Activated naive CD4-positive, alpha-beta T cell (primary cell): Measurements from ENCODE around the gene TMEM145.
"Not testable (repeated sequence)": the region's sequence is repeated elsewhere in the genome, so short reads cannot be mapped to it uniquely, and the experiment has no call there.

Experiments
- DNase-seq, 4 experiments: peaks; one replicate each; lab custom pipeline; 2025; lab: John Stamatoyannopoulos, UW

The TMEM145 gene

DNA sequence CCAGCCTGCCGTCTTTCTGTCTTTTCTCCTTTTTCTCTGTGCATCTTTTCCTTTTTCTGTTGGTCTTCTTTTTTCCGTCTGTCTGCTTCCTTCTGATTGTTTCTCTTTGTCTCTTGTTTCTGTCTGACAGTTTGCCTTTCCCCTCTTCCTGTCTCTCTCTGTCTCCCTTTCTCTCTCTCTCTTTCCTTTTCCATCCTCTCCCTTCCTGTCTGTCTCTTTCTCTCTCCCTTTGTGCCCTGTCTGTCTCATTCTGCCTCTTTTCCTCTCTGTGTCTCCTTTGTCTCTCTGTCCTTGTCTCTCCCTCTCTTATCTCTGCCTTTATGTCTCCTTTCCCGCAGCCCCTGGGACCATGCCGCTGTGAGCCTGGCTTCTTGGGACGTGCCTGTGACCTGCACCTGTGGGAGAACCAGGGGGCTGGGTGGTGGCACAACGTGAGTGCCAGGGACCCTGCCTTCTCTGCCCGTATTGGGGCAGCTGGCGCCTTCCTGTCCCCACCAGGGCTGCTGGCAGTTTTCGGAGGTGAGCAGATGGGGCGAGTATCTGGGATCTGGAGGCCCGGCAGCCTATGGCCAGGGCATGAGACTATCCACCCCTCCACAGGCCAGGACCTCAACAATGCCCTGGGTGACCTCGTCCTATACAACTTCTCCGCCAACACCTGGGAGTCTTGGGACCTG lies 21.7 kb downstream of the TMEM145 start:
- DNase-seq, result no peak

GRCh38 chr19:42335374-42335936 lies 22.3 kb downstream of the TMEM145 start:
- no peak for DNase-seq

GRCh38 chr19:42335971-42336370 lies 22.9 kb downstream of the TMEM145 start:
- DNase-seq, result no peak

DNA sequence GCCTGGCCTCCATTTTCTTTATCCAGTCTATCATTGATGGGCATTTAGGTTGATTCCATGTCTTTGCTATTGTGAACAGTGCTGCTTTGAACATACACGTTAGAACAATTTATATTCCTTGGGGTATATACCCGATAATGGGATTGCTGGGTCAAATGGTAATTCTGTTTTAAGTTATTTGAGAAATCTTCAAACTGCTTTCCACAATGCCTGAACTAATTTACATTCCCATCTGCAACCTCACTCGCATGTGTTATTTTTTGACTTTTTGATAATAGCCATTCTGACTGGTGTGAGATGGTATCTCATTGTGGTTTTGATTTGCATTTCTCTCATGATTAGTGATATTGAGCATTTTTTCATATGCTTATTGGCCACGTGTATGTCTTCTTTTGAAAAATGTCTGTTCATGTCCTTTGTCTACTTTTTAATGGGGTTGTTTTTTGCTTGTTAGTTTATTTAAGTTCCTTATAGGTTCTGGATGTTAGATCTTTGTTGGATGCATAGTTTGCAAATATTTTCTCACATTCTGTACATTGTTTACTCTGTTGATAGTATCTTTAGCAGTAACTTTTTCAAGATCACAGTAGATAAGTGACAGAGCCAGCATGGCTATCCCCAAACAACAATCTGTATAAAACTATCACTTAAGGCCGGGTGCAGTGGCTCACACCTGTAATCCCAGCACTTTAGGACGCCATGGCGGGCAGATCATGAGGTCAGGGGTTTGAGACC lies 26.2 kb downstream of the TMEM145 start:
- not testable (repeated sequence) for DNase-seq

GRCh38 chr19:42339922-42340321 lies 26.8 kb downstream of the TMEM145 start:
- DNase-seq, result not testable (repeated sequence)

GRCh38 chr19:42343344-42344110 lies 30.4 kb downstream of the TMEM145 start:
- DNase-seq, result no peak

GRCh38 chr19:42344336-42344893 lies 31.3 kb downstream of the TMEM145 start:
- DNase-seq, result no peak

DNA sequence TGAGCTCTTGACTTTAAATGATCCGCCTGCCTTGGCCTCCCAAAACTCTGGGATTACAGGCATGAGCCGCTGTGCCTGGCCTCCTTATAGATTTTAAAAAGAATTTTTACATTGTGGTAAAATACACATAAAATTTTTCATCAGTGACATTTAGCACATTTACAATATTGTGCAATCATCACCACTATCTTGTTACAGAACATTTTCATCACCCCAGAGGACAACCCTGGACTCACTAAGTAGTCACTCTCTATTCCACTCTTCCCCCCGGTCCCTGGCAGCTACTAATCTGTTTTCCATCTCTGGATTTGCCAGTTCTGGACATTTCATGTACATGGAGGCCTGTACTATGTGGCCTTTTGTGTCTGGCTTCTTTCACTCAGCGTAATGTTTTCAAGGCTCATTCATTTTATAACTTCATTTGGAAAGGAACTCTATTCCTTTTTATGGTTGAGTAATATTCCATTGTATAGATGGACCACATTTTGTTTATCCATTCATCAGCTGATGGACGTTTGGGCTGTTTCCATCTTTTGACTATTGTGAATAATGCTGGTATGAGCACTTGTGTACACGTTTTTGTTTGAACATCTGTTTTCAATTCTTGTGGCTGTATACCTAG lies 32.2 kb downstream of the TMEM145 start:
- DNase-seq, result no peak

DNA sequence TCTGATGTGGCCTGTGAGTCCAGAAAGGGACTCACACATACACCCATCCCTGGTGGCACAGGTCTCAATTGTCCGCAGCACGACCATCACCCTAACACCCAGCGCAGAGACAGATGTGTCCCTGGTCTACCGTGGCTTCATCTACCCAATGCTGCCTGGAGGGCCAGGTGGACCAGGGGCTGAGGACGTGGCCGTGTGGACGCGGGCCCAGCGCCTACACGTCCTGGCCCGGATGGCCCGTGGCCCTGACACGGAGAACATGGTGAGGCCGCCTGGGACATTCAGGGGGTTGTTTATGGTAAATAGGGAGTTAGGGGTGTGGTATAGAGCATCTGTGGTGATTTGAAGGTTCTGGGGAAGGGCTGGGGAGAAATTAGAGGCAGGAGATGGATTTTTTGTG lies 35.1 kb downstream of the TMEM145 start:
- DNase-seq, result no peak

DNA sequence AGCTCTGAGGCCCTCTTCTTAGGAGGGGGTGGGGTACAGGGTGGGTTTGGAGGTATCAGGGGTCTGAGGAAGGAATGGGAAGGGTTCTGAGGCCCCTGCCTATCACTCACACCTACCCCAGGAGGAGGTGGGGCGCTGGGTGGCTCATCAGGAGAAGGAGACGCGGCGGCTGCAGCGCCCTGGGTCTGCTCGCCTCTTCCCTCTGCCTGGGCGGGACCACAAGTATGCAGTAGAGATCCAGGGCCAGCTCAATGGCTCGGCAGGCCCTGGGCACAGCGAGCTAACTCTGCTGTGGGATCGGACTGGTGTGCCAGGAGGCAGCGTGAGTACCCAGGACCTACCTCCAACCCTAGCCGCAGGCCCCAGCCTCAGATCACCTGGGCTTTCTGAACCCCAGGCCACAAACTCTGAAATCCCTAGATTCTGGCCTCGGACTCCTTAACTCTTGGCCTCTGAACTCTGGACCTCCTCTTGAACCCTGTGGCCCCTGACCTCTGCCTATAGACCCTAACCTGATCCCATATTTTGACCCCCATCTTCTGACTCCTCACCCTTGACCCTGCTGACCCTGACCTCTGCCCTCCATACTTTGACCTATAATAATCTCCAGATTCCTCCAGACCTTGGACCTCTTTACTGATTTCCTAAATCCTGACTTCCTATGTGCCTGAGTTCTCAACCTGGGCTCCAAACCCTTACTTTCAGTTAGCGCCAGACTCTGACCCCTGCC lies 36.4 kb downstream of the TMEM145 start:
- no peak for DNase-seq

DNA sequence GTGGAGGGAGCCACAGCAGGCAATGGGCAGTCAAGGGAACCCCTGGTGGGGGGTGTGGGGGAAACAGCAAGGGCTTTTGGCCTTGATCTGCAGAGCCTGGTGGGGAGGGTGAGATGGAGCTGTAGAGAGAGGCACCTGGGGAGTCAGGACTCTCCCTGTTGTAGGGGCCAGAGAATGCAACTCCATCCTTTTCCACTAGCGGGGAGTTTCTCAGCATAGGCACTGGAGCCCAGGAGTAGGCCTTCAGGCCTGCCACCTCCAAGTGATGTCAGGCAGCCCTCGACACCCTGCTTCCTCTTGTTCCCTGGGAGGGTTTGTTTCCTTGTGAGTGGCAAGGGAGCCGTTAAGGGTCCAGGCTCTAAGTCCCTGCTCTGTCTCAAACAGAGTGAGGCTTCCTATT lies 37.3 kb downstream of the TMEM145 start:
- DNase-seq, result no peak

- no peak for DNase-seq
Observed at GRCh38 chr19:42351079-42351735, 38.1 kb downstream of the TMEM145 start.

DNA sequence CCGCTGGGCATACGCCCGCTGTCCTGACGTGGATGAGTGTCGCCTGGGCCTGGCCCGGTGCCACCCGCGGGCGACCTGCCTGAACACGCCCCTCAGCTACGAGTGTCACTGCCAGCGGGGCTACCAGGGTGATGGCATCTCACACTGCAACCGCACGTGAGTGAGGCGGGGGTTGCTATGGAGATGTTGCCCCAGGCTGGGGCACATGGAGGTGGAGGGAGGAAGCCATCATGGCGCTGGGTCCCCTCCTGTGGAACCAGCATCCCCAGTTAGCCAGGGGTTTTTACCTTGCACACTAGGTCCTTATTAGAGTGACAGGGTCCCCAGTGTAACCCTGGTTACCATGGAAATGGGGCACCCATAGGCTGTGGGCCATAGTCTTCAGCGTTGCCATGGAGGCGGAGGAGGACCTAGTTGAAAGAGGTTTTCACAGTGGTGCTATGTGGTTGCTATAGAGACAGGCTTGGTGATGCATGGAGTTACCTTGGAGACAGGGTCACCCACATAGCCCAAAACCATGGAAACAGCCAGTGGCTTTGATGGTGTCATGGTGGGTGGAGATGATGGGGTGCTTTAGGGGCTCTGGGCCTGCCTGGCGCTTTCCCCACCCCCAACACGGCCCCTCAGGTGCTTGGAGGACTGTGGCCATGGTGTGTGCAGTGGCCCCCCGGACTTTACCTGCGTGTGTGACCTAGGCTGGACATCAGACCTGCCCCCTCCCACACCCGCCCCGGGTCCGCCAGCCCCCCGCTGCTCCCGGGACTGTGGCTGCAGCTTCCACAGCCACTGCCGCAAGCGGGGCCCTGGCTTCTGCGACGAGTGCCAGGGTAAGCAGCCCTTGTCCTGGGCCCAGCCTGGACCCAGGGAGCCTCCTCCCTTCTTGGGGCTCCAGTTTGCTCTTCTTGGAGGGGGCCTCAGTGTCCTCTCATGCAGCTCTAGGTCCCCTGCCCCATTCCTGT lies 39.5 kb downstream of the TMEM145 start:
- DNase-seq, result no peak

DNA sequence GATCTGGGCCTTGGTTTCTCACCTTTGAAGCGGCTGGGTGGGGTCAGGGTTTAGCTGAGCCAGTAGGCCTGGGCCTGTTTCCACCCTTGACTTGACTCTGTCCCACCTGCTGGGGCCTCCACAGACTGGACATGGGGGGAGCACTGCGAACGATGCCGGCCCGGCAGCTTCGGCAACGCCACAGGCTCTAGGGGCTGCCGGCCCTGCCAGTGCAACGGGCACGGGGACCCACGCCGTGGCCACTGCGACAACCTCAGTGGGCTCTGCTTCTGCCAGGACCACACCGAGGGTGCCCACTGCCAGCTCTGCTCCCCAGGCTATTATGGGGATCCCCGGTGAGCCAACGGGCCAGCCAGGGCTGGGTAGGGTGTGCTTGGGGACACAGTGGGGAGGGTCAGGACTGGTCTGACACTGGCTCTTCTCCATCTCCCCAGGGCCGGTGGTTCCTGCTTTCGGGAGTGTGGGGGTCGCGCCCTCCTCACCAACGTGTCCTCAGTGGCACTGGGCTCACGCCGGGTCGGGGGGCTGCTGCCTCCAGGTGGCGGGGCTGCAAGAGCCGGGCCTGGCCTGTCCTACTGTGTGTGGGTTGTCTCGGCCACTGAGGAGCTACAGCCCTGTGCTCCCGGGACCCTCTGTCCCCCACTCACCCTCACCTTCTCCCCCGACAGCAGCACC lies 40.4 kb downstream of the TMEM145 start:
- no peak for DNase-seq

- DNase-seq, result no peak
Observed at GRCh38 chr19:42355896-42356295, 42.8 kb downstream of the TMEM145 start.

- DNase-seq, result no peak
Observed at GRCh38 chr19:42356686-42357085, 43.6 kb downstream of the TMEM145 start.

DNA sequence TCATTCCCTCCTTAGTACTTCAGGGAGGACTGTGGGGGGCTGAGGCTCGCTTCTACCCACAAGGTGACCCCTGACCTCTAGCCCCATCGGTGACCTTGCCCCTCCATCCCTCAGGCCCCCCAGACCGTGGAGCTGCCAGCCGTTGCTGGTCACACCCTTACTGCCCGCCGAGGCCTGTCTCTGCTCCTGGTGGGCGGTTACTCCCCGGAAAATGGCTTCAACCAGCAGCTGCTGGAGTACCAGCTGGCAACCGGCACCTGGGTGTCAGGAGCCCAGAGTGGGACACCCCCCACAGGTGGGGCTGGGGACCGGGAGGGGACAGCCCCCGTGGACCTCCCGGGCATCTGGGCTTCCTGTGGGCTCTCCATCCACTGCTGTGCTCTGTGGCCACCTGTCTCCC lies 44.2 kb downstream of the TMEM145 start:
- no peak for DNase-seq

DNA sequence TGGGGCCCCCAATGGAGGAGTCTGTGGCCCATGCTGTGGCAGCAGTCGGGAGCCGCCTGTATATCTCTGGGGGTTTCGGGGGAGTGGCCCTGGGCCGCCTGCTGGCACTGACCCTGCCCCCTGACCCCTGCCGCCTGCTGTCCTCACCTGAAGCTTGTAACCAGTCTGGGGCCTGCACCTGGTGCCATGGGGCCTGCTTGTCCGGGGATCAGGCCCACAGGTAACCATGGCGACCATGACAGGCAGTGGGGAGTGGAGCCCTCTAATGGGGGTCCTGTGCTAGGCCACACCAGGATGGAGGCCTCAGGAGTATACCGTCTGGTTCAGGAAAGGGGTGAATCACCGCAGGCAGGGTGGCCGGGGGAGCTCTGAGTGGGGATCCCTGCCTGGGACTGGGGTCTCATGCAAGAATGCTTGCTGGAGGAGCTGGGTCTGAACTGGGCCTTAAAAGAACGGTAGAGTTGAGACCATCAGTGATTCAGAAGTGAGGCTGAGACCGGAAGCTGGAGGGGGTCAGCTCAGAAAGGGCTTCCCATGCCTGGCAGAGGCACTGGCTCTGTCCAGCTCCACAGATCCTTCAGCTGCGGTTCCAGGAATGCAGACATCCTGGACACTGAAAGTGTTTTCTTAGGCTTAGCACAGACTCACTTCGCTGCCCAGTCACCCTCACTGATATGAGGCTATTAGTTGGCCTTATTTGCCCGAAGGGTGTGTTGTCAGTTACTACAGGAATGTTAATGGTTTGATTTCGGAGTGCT lies 47.9 kb downstream of the TMEM145 start:
- no peak for DNase-seq
